Stimulated activated CD8-positive, alpha-beta memory T cell treated with anti-CD3 and anti-CD28 coated beads, Interleukin-4, amount 100 ng/mL, for 1 hour (primary cell): ENCODE data around the gene CDX1.

Experiments used
- DNase-seq, 2 donors: peaks; one replicate each; pipeline ENCODE4 v3.0.0-alpha.2; 2020; ENCODE audit warnings: low read depth in 2 of 2, low spot score in 1 of 2

CDX1 gene

DNA sequence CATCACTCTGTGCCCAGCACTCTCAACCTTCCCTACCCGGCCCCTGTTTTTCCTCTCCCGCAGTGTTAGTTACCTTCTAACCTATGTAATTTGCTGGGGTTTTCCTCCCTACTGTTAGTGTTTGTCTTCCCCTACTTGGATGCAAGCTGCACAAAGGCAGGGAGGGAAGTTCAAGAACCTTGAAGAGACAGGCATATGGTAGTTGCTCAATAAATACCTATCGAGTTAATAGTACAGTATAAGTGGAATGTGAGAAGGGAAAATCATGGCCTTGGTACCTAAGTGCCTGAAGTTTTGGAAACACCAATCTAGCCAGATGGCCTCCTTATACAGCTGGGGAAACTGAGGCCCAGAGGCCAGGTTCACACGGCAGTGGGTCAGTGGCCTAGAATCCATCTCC lies 35.1 kb upstream of the CDX1 start:
- DNase-seq: no peak

DNA sequence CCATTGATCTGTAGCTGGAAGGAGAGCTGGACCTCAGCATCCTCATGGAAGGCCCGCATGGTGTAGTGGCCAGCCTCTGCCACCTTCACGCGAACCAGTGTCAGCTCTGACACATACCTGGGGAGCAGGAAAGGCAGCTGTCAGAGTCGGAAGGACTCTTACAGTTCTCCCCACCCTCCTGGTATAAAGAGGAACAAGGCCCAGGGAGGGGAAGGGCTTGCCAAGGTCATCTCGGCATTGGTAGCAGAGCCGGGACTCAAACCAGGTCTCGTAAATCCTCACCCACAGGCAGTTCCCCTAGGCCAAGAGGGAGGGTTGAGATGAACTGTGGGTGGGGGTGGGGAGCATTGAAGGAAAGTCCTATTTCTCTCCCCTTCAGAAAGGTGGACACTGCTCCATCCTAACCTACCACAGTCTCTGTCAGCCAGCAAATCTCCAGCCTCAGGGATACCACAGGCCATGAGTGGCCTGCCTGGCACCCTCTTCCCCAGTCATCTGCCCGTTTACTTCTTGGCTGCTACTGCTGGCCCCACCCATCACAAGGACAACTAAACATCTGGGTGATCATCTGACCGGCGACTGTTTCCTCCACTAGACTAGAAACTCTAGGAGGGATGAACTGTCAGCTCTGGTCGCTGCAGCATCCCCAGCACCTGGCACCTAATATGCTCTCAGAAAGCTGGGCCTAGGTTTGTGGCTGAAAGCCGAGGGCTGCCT lies 34.4 kb upstream of the CDX1 start:
- no peak for DNase-seq

DNA sequence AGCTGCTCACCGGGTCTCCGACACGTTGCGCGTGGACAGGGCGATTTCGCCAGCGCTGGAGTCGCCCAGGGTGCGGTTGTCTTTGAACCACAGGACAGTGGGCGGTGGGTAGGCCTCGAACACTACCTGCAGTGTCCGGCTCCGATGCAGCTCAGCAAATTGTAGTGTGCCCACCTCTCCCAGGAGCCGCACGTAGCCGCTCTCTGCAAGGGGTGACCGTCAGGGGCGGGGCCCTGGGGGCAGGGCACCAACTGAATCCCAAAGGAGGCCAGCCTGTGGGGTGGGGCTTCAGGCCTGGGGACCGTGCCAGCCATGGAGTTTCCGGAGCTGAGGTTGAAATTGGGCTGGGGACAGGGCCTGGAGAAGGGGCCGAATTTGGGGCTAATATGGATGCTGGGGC lies 33.8 kb upstream of the CDX1 start:
- DNase-seq: no peak

DNA sequence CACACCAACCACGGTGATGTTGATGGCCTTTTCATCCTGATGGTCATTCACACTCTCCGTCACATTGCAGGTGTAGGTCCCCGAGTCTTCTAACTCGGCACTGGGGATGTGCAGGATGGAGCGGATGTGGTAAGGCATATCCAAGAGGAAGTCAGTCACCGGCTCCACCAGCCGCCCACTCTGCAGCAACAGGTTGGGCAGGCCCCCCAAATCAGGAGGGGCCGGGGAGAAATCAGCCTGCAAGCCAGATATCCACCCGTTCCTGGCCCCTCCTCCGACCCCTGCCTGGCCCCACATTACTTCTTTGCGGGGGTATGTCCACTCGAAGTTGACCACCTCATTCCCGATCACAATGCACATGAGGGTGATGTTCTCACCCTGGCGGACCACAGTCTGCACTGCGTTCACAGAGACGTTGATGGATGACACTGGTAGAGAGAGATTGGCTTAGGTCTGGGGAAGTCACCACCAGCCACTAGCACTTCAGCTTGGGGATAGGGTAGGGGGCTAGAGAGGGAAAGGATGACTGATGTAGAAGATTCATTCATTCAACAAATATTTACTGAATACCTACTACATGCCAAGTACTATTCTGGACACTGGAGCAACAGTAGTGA lies 32.9 kb upstream of the CDX1 start:
- no peak for DNase-seq

DNA sequence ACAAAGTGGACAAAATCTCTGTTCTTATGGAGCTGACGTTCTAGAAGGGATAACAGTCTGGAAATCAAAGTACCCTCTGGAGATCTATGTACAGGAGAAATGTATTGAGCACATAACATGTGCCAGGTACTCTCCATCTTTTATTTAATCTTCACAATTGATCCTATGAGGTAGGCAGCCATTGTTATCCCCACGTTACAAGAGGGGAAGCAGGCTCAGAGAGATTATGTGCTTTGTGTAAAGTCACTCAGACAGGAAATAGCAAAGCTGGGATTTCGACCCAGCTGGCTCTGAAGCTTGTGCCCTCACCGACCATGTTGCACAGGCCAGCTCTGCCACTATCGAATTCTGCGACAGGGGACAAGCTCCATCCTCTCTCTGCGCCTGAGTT lies 32.4 kb upstream of the CDX1 start:
- DNase-seq: no peak

DNA sequence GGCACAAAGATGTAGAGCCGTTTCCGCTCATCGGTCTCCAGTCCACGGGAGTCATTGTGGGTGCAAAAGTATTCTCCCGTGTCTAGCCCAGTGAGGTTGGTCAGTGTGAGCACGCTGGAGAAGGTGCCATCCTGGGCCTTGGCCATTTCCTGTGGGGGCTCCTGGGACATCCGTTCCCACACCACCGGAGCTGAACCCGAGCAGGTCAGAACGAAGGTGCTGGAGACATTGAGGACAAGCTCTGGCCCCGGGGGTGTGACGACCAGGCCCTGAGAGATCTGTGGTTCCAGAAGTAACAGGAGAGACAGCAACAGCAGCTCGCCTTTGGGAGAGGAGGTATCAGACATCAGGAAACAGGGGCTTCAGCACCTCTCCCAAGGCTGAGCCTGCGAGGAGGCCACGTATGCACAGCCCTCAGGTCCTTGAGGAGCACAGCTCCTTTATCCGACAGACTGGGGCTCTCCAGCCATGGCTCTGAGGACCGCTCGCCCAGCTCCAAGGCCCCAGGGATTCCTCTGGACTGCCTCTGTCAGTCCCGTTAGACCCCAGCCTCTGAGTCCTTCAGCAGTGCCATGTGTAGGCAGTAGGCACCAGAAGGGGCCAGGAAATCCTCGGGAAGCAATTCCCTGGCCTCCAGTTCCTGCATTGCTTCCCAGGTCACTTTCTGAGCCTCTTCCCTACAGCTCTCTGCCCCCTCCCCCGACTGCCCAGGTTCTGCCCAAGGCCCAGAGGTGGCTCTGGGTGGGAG lies 30.8 kb upstream of the CDX1 start:
- DNase-seq: no peak

DNA sequence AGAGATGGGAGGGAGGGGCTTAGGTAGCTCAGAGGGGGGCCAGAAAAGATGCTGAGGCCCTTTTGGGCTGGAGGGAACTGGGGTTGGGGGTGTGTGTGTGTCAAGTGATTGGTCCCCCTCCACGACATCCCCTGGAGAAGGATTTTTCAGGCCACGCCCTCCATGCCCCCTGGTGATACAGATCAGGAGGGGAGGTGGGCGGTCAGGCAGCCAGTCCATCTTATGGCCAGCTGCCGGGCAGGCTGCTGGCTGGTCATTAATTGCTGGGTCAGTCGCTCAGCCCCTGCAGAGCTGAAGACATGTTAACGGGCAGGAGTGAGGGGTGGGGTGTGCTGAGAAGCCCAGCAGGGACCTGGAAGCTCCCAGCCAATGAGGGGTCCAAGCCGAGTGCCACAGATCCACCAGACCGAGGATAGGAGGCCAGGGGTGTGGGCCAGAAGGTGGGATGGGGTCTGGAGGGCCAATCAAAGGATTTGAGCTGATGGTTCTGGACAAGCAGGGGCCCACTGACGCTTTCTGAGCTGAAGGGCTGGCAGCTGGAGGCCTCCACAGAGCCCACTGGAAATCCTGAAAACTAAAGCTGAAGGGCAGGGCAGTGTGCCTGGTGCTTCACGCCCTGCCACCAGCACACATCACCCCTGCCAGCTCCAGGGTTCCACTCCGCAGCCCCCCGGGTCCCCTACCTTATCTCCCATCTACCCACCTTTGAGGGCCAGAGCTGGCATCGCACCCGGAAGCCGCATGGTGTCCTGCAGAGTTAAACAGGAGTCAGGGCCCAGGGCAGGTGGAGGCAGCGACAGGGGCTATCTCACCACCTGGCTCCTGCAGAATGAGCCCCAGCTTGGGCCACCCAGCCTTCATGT lies 30.0 kb upstream of the CDX1 start:
- no peak for DNase-seq

DNA sequence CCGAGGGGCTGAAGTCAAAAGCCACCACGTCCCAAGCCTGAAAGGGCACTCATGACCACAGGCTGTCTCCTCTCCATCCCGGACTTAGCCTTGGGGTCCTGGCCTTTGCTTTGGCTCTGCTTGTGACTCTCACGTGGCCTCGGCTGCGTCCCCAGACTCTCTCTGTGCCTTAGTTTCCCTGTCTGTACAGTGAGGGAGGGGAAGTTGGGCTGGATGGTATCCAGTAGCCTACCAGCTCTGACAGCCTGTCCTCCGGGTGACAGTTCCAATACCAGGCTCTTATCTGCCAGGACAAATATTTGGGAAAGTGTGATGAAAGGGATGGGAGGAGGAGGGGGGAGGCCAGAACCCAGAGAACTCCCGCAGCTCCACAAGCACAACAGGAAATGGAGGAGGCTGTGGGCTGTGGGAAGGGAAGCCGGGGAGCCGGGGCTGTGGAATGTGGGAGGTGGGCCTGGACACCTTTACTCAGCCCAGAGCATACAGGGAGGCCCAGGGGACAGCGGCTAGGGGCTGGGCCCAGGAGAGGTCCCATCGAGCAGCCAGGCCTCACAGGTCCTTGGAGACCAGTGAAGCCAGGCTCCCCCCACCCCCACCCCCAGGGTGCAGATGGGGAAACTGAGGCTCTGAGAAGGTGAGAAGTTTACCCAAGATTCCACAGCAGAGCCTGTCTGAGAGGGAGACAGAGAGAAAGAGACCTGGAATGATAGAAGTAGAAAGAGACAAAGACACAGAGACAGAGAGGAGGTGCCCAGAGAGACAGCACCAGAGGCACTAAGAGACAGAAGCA lies 29.2 kb upstream of the CDX1 start:
- DNase-seq: no peak

DNA sequence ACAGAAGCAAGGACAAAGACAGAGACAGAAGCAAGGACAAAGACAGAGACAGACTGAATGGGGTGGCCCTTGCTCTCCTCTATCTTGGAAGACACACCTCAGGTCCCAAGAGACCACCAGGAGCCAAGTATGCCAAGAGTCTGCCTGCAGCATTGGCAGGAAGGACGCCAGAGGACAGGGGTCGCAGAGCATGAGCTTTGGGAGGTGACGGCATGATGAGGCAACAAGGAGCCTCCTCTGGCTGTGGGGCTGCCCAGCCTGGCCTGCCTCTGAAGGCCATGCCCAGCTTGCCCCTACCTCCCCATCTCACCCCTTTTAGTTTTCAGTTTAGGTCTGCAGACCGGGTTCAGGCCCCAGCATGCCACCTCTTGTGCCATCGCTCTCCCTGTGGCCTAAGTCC lies 28.6 kb upstream of the CDX1 start:
- DNase-seq: no peak

DNA sequence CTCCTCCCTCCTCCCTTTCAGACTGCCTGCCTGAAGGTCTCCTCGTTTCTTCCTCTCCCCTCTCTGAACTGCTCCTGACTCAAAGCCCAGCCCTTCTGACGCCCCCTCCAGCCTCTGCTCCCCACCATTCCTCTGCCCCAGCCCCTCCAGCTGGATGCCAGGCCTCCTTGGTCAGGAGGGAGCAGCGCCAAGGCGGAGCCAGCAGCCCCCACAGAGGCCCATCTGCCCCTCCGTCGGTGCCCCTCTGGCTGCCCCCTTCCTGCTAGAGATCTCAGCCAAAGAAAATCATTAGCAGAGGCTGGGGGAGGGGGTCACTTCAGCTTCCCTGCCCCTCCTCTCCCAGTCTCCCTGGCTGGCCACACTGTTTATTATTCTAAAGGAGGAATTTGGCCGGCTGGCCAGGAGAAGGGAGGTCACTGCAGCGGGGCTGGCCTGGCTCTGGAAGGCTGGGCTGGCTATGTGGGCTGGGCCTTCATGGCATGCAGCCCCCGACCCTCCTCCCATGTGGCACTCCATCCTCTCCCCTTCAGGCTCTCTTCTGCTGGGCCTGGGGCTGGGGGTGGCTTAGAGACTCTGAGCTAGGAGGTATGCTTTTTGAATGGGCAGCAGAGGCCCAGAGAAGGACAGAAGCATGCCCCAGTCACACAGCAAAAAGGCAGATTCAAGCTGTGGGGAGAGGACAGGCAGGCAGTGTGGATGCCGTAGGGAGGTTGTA lies 27.9 kb upstream of the CDX1 start:
- no peak for DNase-seq

DNA sequence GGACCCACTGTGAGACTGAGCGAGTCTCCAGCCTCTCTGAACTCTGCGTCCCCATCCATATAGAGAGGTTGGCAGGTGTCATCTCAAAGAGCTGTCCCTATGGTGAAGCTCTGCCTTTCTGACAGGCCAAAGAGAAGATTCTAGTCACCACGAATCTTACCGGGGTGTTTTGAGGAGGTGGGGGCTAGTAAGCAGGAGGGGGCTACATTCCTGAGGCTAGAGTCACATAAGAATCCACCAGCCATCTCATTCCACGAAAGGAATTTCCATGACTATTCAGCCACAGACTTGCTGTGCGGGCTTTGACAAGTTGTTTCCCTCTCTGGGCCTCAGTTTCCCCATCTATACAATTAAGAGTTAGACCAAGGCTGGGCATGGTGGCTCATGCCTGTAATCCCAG lies 27.2 kb upstream of the CDX1 start:
- no peak for DNase-seq

DNA sequence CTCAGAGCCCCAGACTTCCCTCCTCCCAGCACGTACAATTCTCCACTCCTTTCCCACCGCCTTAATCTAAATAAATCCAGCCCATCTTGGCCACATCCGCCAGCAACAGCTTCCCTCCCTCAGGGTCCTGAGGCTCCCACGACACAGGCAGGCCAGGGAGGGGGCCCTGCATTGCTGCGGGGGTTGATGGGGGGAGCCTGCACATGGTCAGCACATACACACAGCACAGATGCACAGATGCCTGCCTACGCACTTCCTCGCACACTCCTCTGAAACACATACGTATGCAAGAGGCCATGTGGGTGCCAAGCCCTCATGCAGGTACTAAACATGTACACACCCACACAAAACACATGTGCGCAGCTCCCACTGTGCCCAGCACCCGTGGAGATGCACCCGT lies 25.7 kb upstream of the CDX1 start:
- no peak for DNase-seq

DNA sequence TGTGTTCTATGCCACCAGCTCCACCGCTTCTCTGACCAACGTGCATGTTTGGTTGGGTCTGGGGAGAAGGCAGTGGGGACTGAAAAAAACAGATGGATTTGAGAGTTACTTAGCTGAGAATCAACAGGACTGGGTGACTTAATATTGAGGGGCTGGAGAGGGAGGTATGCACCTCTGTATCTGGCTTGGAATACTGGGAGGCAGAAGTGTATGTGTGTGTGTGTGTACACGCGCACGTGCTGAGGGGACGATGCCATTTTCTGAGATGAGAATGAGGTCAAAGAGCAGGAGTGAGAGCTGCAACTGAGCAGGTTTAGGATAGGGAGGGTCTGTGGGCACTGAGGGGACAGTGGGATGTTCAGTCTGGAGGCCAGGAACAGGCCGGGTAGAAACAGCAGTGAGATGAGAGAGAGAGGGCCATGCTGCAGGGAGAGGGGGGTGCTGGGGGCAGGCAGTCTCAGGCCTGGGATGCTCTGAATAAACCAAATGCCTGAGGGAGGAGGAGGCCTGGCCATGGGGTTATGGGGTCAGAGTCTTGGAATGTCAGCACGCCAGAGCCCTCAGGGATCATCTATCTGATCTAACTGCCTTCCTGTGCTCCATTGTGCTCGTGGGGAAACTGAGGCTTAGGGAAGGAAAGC lies 24.9 kb upstream of the CDX1 start:
- DNase-seq: no peak

DNA sequence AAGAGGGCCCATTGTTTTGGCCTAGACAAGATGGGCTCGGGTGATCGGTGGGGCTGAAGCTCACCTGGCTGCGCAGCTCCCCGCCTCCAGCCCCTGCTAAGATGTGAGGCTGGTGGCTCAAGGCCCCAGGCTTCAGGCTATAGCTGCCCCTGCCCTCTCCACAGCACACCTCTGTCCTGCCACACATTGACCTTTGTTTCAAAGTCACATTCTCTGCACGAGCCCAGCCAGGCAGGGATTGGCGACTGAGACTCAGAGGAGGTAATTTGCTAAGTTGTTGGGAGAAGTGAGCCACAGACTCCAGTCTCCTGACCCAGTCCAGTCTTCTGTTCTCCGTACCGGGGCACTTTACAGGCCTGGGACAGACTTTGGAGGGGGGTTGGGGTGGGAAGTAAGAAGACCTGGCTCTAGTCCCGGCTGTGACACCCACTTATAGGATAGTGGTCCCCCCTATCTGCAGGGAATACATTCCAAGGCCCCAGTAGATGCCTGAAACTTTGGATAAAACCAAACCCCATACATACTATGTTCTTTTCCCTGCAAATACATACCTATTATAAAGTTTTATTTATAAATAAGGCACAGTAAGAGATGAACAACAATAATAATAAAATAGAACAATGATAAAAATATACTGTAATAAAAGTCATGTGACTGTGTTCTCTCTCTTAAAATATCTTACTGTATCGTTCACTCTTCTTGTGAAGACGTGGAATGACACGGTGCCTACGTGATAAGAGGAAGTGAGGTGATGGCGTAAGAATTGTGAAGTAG lies 24.2 kb upstream of the CDX1 start:
- no peak for DNase-seq

DNA sequence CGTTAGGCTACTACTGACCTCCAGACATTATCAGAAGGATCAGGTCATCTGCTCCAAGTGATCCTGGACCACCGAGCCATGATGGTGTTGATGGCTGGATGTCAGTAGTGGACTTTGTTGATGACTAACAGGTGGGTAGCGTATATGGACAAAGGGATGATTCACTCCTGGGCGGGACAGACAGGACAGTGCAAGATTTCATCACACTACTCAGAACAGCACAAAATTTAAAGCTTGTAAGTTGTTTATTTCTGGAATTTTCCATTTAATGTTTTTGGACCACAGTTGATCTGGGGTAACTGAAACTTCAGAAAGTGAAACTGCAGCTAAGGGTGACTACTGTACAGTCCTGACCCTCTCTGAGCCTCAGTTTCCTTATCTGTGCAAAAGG lies 23.6 kb upstream of the CDX1 start:
- no peak for DNase-seq

DNA sequence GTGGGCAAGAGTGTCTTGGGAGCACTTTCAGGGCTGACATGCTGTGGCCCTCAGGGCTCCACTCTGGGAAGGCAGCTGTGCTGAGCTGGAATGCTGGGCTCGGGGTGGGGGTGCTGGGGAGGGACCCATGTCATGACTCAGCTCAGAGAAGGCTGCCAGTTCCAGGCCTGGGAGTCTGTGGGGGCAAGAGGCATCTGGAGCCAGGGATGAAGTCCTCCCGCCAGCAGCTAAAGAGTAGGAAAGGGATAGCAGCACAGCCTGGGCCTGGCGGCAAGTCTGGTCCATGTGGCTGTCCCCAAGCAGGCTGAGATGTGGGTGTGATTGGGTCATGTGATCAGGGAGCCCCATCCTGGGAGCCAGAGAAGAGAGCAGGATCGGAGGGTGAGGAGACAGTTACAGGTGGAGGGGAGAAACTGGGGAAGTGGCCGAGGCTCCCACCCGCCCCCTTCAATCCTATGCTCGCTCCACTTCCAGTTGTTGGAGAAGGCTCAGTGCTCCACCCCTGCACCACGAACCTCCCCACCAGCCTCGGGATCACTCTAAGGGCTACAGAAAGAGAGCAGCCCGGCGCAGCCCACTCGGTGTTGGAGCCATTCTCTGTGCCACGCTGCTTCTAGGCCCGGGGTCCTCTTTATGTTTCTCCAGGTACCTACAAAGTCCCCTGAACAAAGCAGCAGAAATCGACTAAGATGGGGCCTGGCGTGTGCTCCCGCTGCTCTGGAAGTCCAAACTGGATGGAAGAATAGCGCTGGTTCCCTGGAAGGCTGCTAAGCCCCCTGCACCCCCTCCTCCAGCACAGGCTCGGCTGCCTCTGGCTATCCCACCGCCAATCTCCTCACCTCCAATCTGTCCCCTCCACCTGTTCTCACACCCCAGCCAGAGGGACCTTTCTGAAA lies 23.0 kb upstream of the CDX1 start:
- no peak for DNase-seq

DNA sequence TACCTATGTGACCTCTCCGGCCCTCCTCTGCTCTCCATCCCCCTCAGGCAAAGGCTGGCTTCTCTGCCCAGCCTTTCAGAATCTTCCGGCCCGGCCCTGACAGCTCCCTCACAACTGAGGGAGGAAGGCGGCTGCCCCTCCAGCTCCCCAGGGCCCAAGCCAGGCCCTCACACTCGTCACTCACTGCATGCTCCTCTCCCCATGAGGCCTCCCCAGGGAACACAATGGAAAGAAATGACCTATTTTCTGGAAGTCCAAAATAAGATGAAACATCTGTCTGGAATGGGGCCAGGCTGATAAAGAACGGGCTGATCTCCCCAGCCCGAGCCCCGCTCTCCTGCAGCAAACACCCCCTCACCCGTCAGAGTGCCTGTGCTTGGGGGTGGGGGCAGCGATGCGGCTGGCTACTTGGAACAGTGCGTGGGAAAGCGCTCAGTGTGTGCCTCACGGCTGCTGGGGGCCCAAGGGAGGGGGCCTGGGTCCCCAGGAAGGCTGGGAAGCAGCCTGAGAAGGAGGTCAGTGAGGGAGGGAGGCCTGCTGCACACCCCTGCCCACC lies 22.3 kb upstream of the CDX1 start:
- no peak for DNase-seq

DNA sequence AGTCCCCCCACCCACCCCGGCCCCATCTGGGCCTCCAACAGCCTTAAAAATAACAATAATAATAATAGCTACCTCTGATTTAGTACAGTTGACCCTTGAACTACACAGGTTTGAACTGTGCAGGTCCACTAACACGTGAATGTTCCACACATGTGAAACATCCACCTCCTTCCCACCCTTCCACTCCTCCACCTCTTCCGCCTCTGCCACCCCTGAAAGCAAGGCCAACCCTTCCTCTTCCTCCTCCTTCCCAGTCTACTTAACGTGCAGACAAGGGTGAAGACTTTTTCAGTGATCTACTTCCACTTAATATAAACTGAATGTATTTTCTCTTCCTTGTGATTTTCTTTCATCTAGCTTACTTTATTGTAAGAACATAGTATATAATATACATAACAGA lies 21.7 kb upstream of the CDX1 start:
- no peak for DNase-seq
